ENCODE data around the gene NEK6.

Gene NEK6

GRCh38 chr9:124281931-124282371, 24.2 kb downstream of the NEK6 start:
- ATAC-seq: no peak

- no peak for ATAC-seq
Measured at GRCh38 chr9:124282442-124283227, 24.9 kb downstream of the NEK6 start.

GRCh38 chr9:124283228-124283814, 25.6 kb downstream of the NEK6 start:
- no peak for ATAC-seq

GRCh38 chr9:124284237-124284831, 26.6 kb downstream of the NEK6 start:
- ATAC-seq: no peak

GRCh38 chr9:124284940-124285441, 27.2 kb downstream of the NEK6 start:
- no peak for ATAC-seq

DNA sequence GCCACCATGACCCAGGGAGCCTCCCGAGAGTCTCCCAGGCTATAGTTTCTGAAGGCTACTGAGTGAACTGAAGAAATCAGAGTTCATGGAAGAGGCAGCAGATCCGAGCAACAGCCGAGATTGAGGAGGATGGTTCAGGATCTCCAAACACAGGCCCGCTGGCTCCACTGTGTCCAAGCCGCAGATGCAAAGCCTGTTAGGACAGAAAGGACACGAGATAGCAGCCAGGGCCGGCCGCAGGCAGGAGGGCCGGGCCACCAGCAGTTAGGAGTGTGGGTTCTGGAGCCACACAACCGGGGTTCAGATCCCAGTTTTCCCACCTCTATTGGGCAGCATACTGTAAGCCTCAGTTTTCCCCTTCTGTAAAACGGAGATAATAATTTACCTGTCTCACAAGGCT, 27.7 kb downstream of the NEK6 start:
- no peak for ATAC-seq

GRCh38 chr9:124285903-124286291, 28.1 kb downstream of the NEK6 start:
- ATAC-seq: peak; percentile 21 to 30

DNA sequence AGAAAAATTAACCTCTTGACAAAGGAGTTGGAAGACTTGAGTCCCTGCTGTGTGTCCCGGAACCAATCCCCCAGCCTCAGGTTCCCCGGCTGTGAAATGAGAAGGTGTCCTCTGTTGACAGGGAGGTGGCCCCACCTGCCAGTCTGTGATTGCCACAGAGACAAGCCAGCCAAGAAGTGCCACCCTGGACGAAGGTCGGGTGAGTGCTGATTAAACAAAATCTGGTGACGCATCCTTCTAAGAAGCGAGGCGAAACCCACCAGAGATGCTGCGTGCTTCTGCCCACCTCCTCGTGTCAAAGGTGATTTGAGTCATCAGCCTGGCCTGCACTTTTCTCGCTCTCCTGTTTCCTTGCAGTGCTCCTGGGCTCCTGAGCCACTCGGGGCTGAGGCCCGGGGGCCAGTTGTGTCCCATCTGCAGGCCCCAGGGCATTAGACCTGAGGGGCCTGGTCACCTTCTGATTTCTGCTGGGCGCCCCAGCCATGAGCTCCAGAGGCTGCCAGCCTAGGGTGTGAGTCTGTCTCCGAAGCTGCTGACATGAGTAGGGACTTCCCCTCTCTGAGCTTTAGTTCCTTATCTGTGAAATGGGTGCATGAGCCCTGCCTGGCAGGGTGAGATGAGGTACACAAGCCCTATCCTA, 28.7 kb downstream of the NEK6 start:
- ATAC-seq: peak; percentile 86 to 90

DNA sequence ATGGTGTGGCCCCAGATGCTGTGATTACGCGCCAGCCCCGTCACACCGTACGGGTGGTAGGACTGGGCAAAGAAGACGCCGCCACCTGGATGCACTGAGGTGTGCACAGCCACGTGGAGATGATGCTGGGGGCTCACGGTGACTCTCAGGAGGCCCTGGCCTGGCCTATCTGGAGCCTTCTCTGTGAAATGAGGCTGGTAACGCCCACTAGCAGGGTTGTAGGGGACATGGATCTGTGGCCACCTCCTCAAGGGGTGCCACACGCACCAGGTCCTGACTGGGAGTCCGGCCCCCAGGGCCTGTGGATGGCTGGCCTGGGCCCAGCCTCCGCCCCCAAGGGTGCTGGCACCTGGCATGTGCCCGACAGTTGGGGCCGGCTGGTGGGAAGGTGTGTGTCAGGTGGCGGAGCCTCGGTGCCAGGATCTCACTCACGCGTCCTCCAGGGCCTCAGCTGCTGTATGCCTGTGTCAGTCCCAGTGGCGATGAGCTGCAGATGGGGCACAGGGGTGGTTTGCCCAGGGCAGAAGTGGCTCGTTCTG, 32.4 kb downstream of the NEK6 start:
- ATAC-seq: no peak

- ATAC-seq: no peak
Measured at GRCh38 chr9:124290743-124291554, 33.2 kb downstream of the NEK6 start.

GRCh38 chr9:124291801-124292396, 34.1 kb downstream of the NEK6 start:
- ATAC-seq: peak; percentile 61 to 73

- ATAC-seq: no peak
Measured at GRCh38 chr9:124292696-124293593, 35.2 kb downstream of the NEK6 start.

GRCh38 chr9:124293718-124294506, 36.2 kb downstream of the NEK6 start:
- ATAC-seq: no peak

DNA sequence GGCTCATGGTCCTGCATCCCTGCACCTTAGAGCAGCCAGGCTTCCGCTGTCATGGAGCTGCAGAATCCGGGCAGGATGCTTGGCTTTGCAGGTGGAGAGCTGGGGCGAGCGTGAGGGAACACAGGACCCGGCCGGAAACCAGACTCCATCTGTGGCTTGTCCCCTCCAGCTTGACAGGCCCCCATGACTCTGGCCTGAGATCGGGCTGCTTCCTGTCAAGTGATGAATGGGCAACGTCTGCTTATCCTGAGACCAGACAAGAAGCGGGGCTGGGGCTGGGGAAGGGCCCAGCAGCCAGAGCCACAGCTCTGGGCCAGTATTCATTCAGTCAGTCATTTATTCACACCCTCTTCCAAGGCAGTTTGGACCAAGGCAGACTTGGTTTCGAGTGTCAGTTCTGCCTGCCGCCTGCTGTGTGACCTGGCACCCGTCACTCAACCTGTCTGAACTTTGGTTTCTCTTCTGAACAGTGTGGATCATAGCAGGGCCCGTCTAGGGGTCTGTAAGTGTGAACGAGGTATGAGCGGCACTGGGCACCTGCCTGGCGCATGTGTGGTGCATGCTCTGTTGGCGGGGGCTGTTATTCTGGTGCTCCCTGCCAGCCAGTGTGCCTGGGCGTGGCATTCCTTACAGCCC, 37.5 kb downstream of the NEK6 start:
- no peak for ATAC-seq

DNA sequence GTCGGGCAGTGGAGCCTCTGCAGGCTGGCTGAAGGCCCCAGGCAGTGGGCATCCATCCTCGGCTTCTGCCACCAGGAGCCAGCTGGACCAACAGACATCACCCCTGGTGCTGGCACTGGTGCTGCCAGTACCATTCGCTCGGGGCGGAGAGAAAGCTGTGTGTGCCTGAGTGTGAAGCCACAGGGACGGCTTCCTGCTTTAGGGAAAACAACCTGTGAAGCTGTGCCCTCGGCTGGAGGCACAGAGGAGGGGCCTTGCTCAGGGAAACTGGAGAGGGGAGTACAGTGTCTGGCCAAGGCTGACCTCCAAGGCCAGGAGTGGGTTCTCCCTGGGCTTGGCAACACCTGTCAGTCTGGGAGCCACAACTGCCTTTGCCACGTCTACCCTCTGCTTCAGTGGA, 38.3 kb downstream of the NEK6 start:
- ATAC-seq: no peak

DNA sequence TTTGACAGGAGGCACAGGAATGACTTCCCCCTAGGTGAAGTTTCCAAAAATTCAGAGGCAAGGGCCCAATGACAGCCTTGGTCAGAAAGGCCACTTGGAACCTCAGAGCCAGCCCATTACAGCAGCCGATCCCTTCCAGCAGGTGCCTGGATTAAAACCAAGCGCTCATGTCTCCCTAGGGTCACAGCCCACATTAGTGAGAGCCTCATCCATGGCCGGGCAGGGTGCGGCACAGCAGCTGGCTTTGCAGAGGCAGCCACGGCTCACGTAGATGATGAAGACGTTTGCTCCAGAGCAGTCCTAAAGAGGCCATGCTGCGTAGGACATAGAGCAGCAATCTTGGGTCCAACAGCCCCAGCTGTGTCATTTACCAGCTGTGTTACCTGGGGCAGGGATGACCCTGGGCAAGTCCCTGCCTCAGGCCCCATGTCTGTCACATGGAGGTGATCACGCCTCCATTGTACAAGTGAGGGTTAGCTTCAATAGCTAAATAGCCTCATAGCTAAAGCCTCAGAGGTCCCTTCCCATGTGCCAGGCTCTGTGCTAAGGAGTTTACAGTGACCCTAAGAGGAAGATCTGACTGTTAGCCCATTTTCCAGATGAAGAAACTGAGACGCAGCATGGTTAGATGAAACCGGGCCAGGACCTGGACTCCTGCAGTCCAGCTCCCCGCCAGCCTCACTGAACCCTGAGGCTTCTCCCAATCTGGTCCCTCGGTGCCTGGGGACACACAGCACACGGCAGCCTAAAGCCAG, 39.2 kb downstream of the NEK6 start:
- ATAC-seq: no peak

GRCh38 chr9:124297551-124297901, 39.8 kb downstream of the NEK6 start:
- ATAC-seq: no peak

- no peak for ATAC-seq
Measured at GRCh38 chr9:124297915-124298645, 40.3 kb downstream of the NEK6 start.

All from activated CD4-positive, CD25-positive, alpha-beta regulatory T cell treated with anti-CD3 and anti-CD28 coated beads, Interleukin-2, amount 50 U/mL, for 24 hours (primary cell).